B cell (primary cell): ENCODE results near the gene NAA80. TPM values are rescaled to one million over a fixed set of nuclear protein-coding genes. Genes with fewer than 3 reads are reported as not detected.

Source experiments
- ATAC-seq: fragments of 200-7000 bp; cut with Tn5 transposase; one replicate; pipeline ENCODE4 v1.10.0; 2021; ENCODE audit warnings: low read depth, mild to moderate bottlenecking, moderate number of reproducible peaks, moderate library complexity
- CTCF ChIA-PET: fragments of 350-600 bp; sonication (Branson Sonifier 250); formaldehyde crosslinking; loops from one replicate; lab custom pipeline; 2021; ENCODE audit warnings: antibody characterized with exemption, inconsistent platforms; lab: Charles Lee
- POLR2A ChIA-PET: fragments of 350-600 bp; sonication (Branson Sonifier 250); formaldehyde crosslinking; loops from one replicate; lab custom pipeline; 2021; ENCODE audit warnings: antibody characterized with exemption; lab: Charles Lee
- DNase-seq: peaks from one replicate; pipeline ENCODE4 v3.0.0; 2013
- H2AFZ ChIP-seq: 2 replicates; pipeline ENCODE4 v1.6.1; 2012; ENCODE audit warnings: mild to moderate bottlenecking, low read depth, low read length; ENCODE audit not compliant: insufficient read depth, poor library complexity, severe bottlenecking
- H3K27ac ChIP-seq, 2 donors: 1 replicate in 1 of 2; 2 replicates in 1 of 2; pipeline ENCODE4 v1.5.1; 2012 to 2013; ENCODE audit warnings: low read length in 2 of 2, mild to moderate bottlenecking in 2 of 2, moderate library complexity in 1 of 2
- H3K27me3 ChIP-seq, 4 experiments: fragments of 200-600 bp in 1 of 4; sonication (generic) in 1 of 4; replicated peaks in 1 of 4; 1 replicate in 2 of 4; 2 replicates in 2 of 4; pipeline versions ENCODE4 v1.6.1 to v1.7.0; 2013 to 2016; ENCODE audit warnings: low read length in 3 of 4, mild to moderate bottlenecking in 2 of 4, mixed read lengths in 1 of 4, moderate library complexity in 1 of 4; ENCODE audit not compliant: insufficient read depth in 4 of 4, control insufficient read depth in 3 of 4; ENCODE audit errors: control extremely low read depth in 1 of 4
- H3K36me3 ChIP-seq, 2 experiments: replicated peaks in 1 of 2; 1 replicate in 1 of 2; 2 replicates in 1 of 2; pipeline versions ENCODE4 v1.6.1 to v1.7.1; 2013; ENCODE audit warnings: low read length in 1 of 2; ENCODE audit not compliant: insufficient read depth in 2 of 2, control insufficient read depth in 1 of 2; ENCODE audit errors: control extremely low read depth in 1 of 2, extremely low read depth in 1 of 2
- H3K4me1 ChIP-seq, 2 donors: fragments of 200-600 bp in 1 of 2; sonication (generic) in 1 of 2; 1 replicate in 1 of 2; 2 replicates in 1 of 2; pipeline versions ENCODE4 v1.5.1 to v1.6.1; 2013 to 2017; ENCODE audit warnings: low read length in 2 of 2; ENCODE audit not compliant: control insufficient read depth in 2 of 2, insufficient read depth in 2 of 2
- H3K4me2 ChIP-seq: replicated peaks from 2 replicates; pipeline ENCODE3; 2012; ENCODE audit warnings: mild to moderate bottlenecking, low read depth, low read length; ENCODE audit not compliant: poor library complexity, severe bottlenecking
- H3K4me3 ChIP-seq, 5 experiments: fragments of 200-600 bp in 1 of 5; sonication (generic) in 1 of 5; 1 replicate in 3 of 5; 2 replicates in 2 of 5; pipeline versions ENCODE4 v1.5.1 to v1.7.0; 2011 to 2016; ENCODE audit warnings: low read length in 4 of 5, mild to moderate bottlenecking in 4 of 5, low read depth in 2 of 5, control low read depth in 1 of 5, moderate library complexity in 1 of 5; ENCODE audit not compliant: insufficient read depth in 1 of 5; ENCODE audit errors: control extremely low read depth in 1 of 5, extremely low read depth in 1 of 5
- H3K79me2 ChIP-seq: fragments of 200-600 bp; sonication (generic); one replicate; pipeline ENCODE4 v1.6.0; 2016; ENCODE audit warnings: low read length; ENCODE audit not compliant: control insufficient read depth, insufficient read depth
- H3K9ac ChIP-seq: fragments of 200-600 bp; sonication (generic); 2 replicates; pipeline ENCODE4 v1.6.1; 2017; ENCODE audit warnings: mild to moderate bottlenecking, low read length, moderate library complexity
- H3K9me3 ChIP-seq, 3 donors: one replicate each; pipeline versions ENCODE4 v1.6.1 to v1.7.1; 2013; ENCODE audit warnings: low read length in 2 of 3; ENCODE audit not compliant: control insufficient read depth in 2 of 3, insufficient read depth in 1 of 3; ENCODE audit errors: control extremely low read depth in 1 of 3
- H4K20me1 ChIP-seq: 2 replicates; pipeline ENCODE4 v1.6.0; 2012; ENCODE audit warnings: mild to moderate bottlenecking, low read length; ENCODE audit not compliant: insufficient read depth, control insufficient read depth, poor library complexity, severe bottlenecking
- H3K27ac Mint-ChIP-seq: one replicate; pipeline ENCODE4 v1.8.0; 2021; ENCODE audit warnings: mixed read lengths
- H3K27me3 Mint-ChIP-seq: one replicate; pipeline ENCODE4 v1.8.0; 2021; ENCODE audit warnings: mixed read lengths
- H3K4me1 Mint-ChIP-seq: one replicate; pipeline ENCODE4 v1.8.0; 2021; ENCODE audit warnings: mixed read lengths
- H3K4me3 Mint-ChIP-seq: one replicate; pipeline ENCODE4 v1.8.0; 2021; ENCODE audit warnings: mixed read lengths
- H3K9me3 Mint-ChIP-seq: one replicate; pipeline ENCODE4 v1.8.0; 2022; ENCODE audit warnings: mixed read lengths; ENCODE audit not compliant: insufficient read depth
- CTCF ChIP-seq: fragments of 200-600 bp; IDR thresholded peaks from one replicate; pipeline ENCODE4 v1.8.0; 2022; ENCODE audit warnings: antibody characterized with exemption, mild to moderate bottlenecking
- EZH2 ChIP-seq: IDR thresholded peaks from 2 replicates; pipeline ENCODE4 v1.6.1; 2012; ENCODE audit warnings: borderline replicate concordance, low read depth, mild to moderate bottlenecking, moderate library complexity, low read length; ENCODE audit not compliant: insufficient read depth, poor library complexity, severe bottlenecking
- WGBS: methylation state at CpG from one replicate; pipeline ENCODE4 v1.1.5; 2013; ENCODE audit warnings: missing lambda C conversion rate; ENCODE audit not compliant: insufficient coverage; 5-methylcytosine and 5-hydroxymethylcytosine counted together
- intact Hi-C: fragments of 100-400 bp; cut with micrococcal nuclease; formaldehyde crosslinking; loops from one replicate; pipeline ENCODE4 v1.10.0; 2022
- polyA plus RNA-seq: library from polyadenylated mRNA; depleted of rRNA; stranded (reverse); fragments of >200 nt; gene quantifications from 2 replicates; pipeline ENCODE4 v1.2.3, GENCODE V29; 2012
- total RNA-seq, 2 donors: library from RNA; stranded (reverse); fragments of 120-200 nt in 1 of 2; gene quantifications; 1 replicate in 1 of 2; 2 replicates in 1 of 2; pipeline versions ENCODE4 v1.2.3 to v1.2.4, GENCODE V29; 2013 to 2022

The NAA80 gene
- total and polyA plus RNA-seq, 2 donors (not counting 1 experiment from before 2014, with no cell fraction given): 37.8 to 49.0 TPM

- no peak for DNase-seq
- intact Hi-C loops: no loop called here
- no peak overlapping the region for H3K4me2 ChIP-seq
- H3K27me3 ChIP-seq: no peaks in the 10 kb centered on the region
- H3K27ac Mint-ChIP-seq: no peak overlapping the region
- peaks cover 0 to 3% (median 0%) of the 10 kb centered on the region in 3 donors for H3K9me3 ChIP-seq
- CTCF ChIA-PET: interaction anchor here (0.7 to 3.1 kb wide), 11 partner anchors 10 to 99 kb away, joined by 3 to 28 read pairs (median 6); partner anchors contain the start of genes HYAL3, IFRD2 and NAA80
- POLR2A ChIA-PET: interaction anchor here (2.9 kb wide), 1 partner anchor 12 kb away, joined by 16 read pairs; no protein-coding TSS in a partner anchor
- H3K27me3 Mint-ChIP-seq: no peaks in the 10 kb centered on the region
- no CpG with 5 or more reads among the region's 2 CpGs for WGBS
- peaks cover 25 to 41% of the 10 kb centered on the region in 2 donors for H3K4me1 ChIP-seq
- TF ChIP-seq EZH2 (no peak), CTCF (no peak)
- no peaks in the 10 kb centered on the region for H3K9me3 Mint-ChIP-seq
- H3K4me3 ChIP-seq: no peak overlapping the region
- H4K20me1 ChIP-seq: peaks cover 11% of the 10 kb centered on the region
- ATAC-seq: no peak
- peaks cover 39% of the 10 kb centered on the region for H3K4me1 Mint-ChIP-seq
- no peak overlapping the region for H3K27ac ChIP-seq
- peak overlapping the region; percentile 26 for H3K4me3 Mint-ChIP-seq
- no peak overlapping the region for H3K9ac ChIP-seq
- no peak overlapping the region for H2AFZ ChIP-seq
- H3K36me3 ChIP-seq: peaks cover 0 to 27% of the 10 kb centered on the region in 2 experiments
- H3K79me2 ChIP-seq: peaks cover 21% of the 10 kb centered on the region
These were observed 25.9 kb upstream of the NAA80 start for GRCh38 chr3:50325113-50325480.

- Mint-ChIP-seq H3K4me3 (peak overlapping the region; percentile 26), H3K9me3 (no peaks in the 10 kb centered on the region), H3K27ac (peak overlapping the region; percentile 54), H3K4me1 (peaks cover 44% of the 10 kb centered on the region), H3K27me3 (no peaks in the 10 kb centered on the region)
- Histone ChIP-seq H2AFZ (no peak overlapping the region), H3K4me1 (peaks cover 27 to 47% of the 10 kb centered on the region in 2 donors), H3K27me3 (no peaks in the 10 kb centered on the region), H3K27ac (no peak overlapping the region), H3K4me3 (no peak overlapping the region), H3K4me2 (no peak overlapping the region), H4K20me1 (peaks cover 11% of the 10 kb centered on the region), H3K9ac (no peak overlapping the region), H3K36me3 (peaks cover 0 to 22% of the 10 kb centered on the region in 2 experiments), H3K9me3 (peaks cover 0 to 3% (median 0%) of the 10 kb centered on the region in 3 donors), H3K79me2 (peaks cover 21% of the 10 kb centered on the region)
- WGBS: 86% methylated on average over 3 of the region's 4 CpGs
- CTCF ChIA-PET: interaction anchor here (0.7 to 3.1 kb wide), 16 partner anchors 10 to 130 kb away, joined by 3 to 28 read pairs (median 5); partner anchors contain the start of genes HYAL3, IFRD2 and NAA80
- DNase-seq (peak; percentile 70), ATAC-seq (peak; percentile 26)
- TF ChIP-seq CTCF (peak; percentile 83), EZH2 (no peak)
- POLR2A ChIA-PET: interaction anchor here (2.9 kb wide), 1 partner anchor 12 kb away, joined by 16 read pairs; no protein-coding TSS in a partner anchor
- intact Hi-C loops: loop anchor here (1.0 to 5.0 kb wide), 2 partner anchors 50 to 87 kb away; partner anchors contain the start of gene GNAI2
These were observed 25.3 kb upstream of the NAA80 start for GRCh38 chr3:50324351-50325112.
